Measurements from ENCODE around the gene R3HDM1. TPM values are rescaled to one million over a fixed set of nuclear protein-coding genes. Genes with fewer than 3 reads are reported as not detected.

R3HDM1 gene
- total RNA-seq, 1 experiment from 2014 or later, result 5.5 TPM

- no peak for DNase-seq (ENCODE audit: low read depth, low spot score)
Measured at GRCh38 chr2:135555311-135555710, 24.0 kb downstream of the R3HDM1 start.

GRCh38 chr2:135557530-135557929 is 26.2 kb downstream of the R3HDM1 start:
- no peak for DNase-seq (ENCODE audit: low read depth, low spot score)
- in situ Hi-C loops (cut with HindIII; ENCODE audit: low pct_unique_long_range_greater_than_20kb, low sequenced_read_pairs), result no loop called here

More at GRCh38 chr2:135555311-135555710, 24.0 kb downstream of the R3HDM1 start:
- in situ Hi-C loops (cut with HindIII; ENCODE audit: low pct_unique_long_range_greater_than_20kb, low sequenced_read_pairs), result no loop called here

GRCh38 chr2:135561925-135562324 is 30.6 kb downstream of the R3HDM1 start:
- no peak for DNase-seq (ENCODE audit: low read depth, low spot score)
- in situ Hi-C loops (cut with HindIII; ENCODE audit: low pct_unique_long_range_greater_than_20kb, low sequenced_read_pairs), result no loop called here

- in situ Hi-C loops (cut with HindIII; ENCODE audit: low pct_unique_long_range_greater_than_20kb, low sequenced_read_pairs), result no loop called here
- peak; percentile 3 for DNase-seq (ENCODE audit: low read depth, low spot score)
Measured at GRCh38 chr2:135563793-135564192, 32.5 kb downstream of the R3HDM1 start.

GRCh38 chr2:135570884-135571283 is 39.6 kb downstream of the R3HDM1 start:
- in situ Hi-C loops (cut with HindIII; ENCODE audit: low pct_unique_long_range_greater_than_20kb, low sequenced_read_pairs), result no loop called here
- no peak for DNase-seq (ENCODE audit: low read depth, low spot score)

- no peak for DNase-seq (ENCODE audit: low read depth, low spot score)
- in situ Hi-C loops (cut with HindIII; ENCODE audit: low pct_unique_long_range_greater_than_20kb, low sequenced_read_pairs), result no loop called here
Measured at GRCh38 chr2:135573620-135574019, 42.3 kb downstream of the R3HDM1 start.

- no peak for DNase-seq (ENCODE audit: low read depth, low spot score)
- in situ Hi-C loops (cut with HindIII; ENCODE audit: low pct_unique_long_range_greater_than_20kb, low sequenced_read_pairs), result no loop called here
Measured at GRCh38 chr2:135581282-135581681, 50.0 kb downstream of the R3HDM1 start.

- in situ Hi-C loops (cut with HindIII; ENCODE audit: low pct_unique_long_range_greater_than_20kb, low sequenced_read_pairs), result no loop called here
- DNase-seq (ENCODE audit: low read depth, low spot score), result no peak
Measured at GRCh38 chr2:135582383-135582782, 51.1 kb downstream of the R3HDM1 start.

GRCh38 chr2:135585586-135585985 is 54.3 kb downstream of the R3HDM1 start:
- DNase-seq (ENCODE audit: low read depth, low spot score), result peak; percentile 11
- in situ Hi-C loops (cut with HindIII; ENCODE audit: low pct_unique_long_range_greater_than_20kb, low sequenced_read_pairs), result no loop called here

- in situ Hi-C loops (cut with HindIII; ENCODE audit: low pct_unique_long_range_greater_than_20kb, low sequenced_read_pairs), result no loop called here
- no peak for DNase-seq (ENCODE audit: low read depth, low spot score)
Measured at GRCh38 chr2:135586148-135586547, 54.9 kb downstream of the R3HDM1 start.

GRCh38 chr2:135587958-135588357 is 56.7 kb downstream of the R3HDM1 start:
- DNase-seq (ENCODE audit: low read depth, low spot score), result no peak
- in situ Hi-C loops (cut with HindIII; ENCODE audit: low pct_unique_long_range_greater_than_20kb, low sequenced_read_pairs), result no loop called here

- no peak for DNase-seq (ENCODE audit: low read depth, low spot score)
- in situ Hi-C loops (cut with HindIII; ENCODE audit: low pct_unique_long_range_greater_than_20kb, low sequenced_read_pairs), result no loop called here
Measured at GRCh38 chr2:135590619-135591260, 59.5 kb downstream of the R3HDM1 start.

- DNase-seq (ENCODE audit: low read depth, low spot score), result peak; percentile 16
- in situ Hi-C loops (cut with HindIII; ENCODE audit: low pct_unique_long_range_greater_than_20kb, low sequenced_read_pairs), result no loop called here
Measured at GRCh38 chr2:135600915-135601314, 69.6 kb downstream of the R3HDM1 start.

GRCh38 chr2:135603543-135603942 is 72.3 kb downstream of the R3HDM1 start:
- in situ Hi-C loops (cut with HindIII; ENCODE audit: low pct_unique_long_range_greater_than_20kb, low sequenced_read_pairs), result no loop called here
- DNase-seq (ENCODE audit: low read depth, low spot score), result no peak

GRCh38 chr2:135607561-135607960 is 76.3 kb downstream of the R3HDM1 start:
- in situ Hi-C loops (cut with HindIII; ENCODE audit: low pct_unique_long_range_greater_than_20kb, low sequenced_read_pairs), result no loop called here
- DNase-seq (ENCODE audit: low read depth, low spot score), result no peak

- in situ Hi-C loops (cut with HindIII; ENCODE audit: low pct_unique_long_range_greater_than_20kb, low sequenced_read_pairs), result no loop called here
- DNase-seq (ENCODE audit: low read depth, low spot score), result no peak
Measured at GRCh38 chr2:135612319-135612718, 81.0 kb downstream of the R3HDM1 start.

GRCh38 chr2:135615404-135615803 is 84.1 kb downstream of the R3HDM1 start:
- in situ Hi-C loops (cut with HindIII; ENCODE audit: low pct_unique_long_range_greater_than_20kb, low sequenced_read_pairs), result no loop called here
- no peak for DNase-seq (ENCODE audit: low read depth, low spot score)

- in situ Hi-C loops (cut with HindIII; ENCODE audit: low pct_unique_long_range_greater_than_20kb, low sequenced_read_pairs), result no loop called here
- no peak for DNase-seq (ENCODE audit: low read depth, low spot score)
Measured at GRCh38 chr2:135617501-135618015, 86.3 kb downstream of the R3HDM1 start.

GRCh38 chr2:135620198-135620597 is 88.9 kb downstream of the R3HDM1 start:
- in situ Hi-C loops (cut with HindIII; ENCODE audit: low pct_unique_long_range_greater_than_20kb, low sequenced_read_pairs), result no loop called here
- no peak for DNase-seq (ENCODE audit: low read depth, low spot score)

GRCh38 chr2:135629520-135629919 is 98.2 kb downstream of the R3HDM1 start:
- in situ Hi-C loops (cut with HindIII; ENCODE audit: low pct_unique_long_range_greater_than_20kb, low sequenced_read_pairs), result no loop called here
- no peak for DNase-seq (ENCODE audit: low read depth, low spot score)

All from SK-MEL-5 (cell line).